HG02678 (cell line): ENCODE measurements around the gene RAB3GAP1.
"Not testable (repeated sequence)": the region's sequence is repeated elsewhere in the genome, so short reads cannot be mapped to it uniquely, and the experiment has no call there.

ENCODE experiments used
- ATAC-seq: cut with Tn5 transposase; IDR thresholded peaks from one replicate; pipeline ENCODE4 v1.9.1; 2021; ENCODE audit warnings: mild to moderate bottlenecking, moderate library complexity; ENCODE audit not compliant: unreplicated experiment

RAB3GAP1 gene

DNA sequence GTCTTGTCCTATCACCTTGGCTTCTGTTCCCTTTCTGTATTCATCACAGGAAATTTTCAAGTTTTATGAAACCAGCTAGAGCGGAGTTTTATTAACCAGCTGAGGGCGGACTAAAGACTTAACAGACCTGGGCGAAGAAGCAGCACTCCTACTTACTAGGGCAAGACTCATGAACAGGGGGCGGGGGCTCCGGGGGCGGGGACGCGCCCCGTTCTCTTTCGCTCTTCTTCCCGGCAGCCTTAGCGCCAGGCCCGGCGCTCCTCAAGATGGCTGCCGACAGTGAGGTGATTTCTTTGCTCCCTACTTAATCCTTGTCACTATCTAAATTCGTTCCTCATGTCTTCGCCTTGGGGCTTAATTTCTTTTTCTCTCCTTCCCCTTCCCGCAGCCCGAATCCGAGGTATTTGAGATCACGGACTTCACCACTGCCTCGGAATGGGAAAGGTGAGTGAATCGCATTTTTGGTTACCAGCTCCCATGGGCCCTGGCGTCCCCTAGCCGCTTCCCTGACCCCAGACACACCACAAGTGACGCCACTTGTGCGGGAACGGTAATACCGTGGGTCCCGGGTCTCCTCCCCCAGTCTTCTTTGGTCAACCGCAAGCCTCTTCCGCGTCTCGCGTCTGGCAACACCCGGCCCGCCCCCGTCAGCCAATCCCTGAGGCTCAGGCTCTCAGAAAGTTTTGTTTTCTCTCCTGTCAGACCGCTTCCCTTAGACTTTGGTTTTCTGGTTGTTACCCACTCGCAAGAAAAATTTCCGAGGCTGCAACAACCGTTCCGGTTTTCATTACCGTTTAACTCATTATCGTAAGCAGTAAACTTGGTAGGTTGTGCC lies at the start of gene RAB3GAP1:
Gene RAB3GAP1 (plus strand): TSS at position 251 of the 835 bp plus-strand sequence. CDS start 16 bp downstream, at position 267.
- ATAC-seq: peak; percentile 80

- ATAC-seq: no peak
These were observed 49.3 kb upstream of the RAB3GAP1 start for GRCh38 chr2:135002836-135003235.

DNA sequence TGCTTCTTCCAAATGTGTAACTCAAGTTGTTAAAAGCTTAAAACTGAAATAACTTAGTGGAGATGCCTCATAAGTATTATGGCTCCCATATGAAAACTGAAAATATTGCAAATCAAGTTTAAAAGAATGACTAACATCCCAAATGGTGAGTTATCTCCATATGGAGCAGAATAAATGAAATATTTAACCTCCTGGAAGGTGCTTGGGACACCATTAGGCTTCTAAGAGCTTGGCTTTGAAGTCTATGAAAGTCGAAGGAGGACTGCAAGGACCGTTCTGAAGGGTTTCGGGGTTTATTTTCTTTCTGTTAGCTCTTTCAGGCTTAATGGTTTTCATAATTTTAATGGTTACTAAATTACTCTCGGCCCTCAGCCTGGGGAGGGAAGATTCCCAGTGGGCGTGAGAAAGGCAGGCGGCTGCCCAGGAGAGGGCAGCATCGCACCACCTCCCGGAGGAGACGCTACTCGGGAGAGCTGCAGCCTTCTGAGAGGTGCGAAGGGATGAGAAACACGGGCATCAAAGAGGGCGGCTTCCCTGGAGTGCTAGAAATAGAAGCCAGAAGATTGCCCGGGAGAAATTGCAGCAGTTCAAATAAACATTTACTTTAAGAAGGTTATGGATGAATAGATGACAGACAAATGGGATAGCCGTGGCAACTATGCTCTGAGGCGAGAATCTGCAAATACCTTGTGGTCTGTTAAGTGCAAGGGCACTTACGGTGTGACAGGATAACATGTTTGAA lies 47.9 kb upstream of the RAB3GAP1 start:
- ATAC-seq: peak; percentile 93

GRCh38 chr2:135005753-135006152 lies 46.3 kb upstream of the RAB3GAP1 start:
- ATAC-seq: no peak

- no peak for ATAC-seq
These were observed 42.8 kb upstream of the RAB3GAP1 start for GRCh38 chr2:135009339-135009738.

- no peak for ATAC-seq
These were observed 41.7 kb upstream of the RAB3GAP1 start for GRCh38 chr2:135010200-135010942.

GRCh38 chr2:135011633-135012032 lies 40.5 kb upstream of the RAB3GAP1 start:
- ATAC-seq: no peak

GRCh38 chr2:135021618-135022017 lies 30.5 kb upstream of the RAB3GAP1 start:
- ATAC-seq: no peak

DNA sequence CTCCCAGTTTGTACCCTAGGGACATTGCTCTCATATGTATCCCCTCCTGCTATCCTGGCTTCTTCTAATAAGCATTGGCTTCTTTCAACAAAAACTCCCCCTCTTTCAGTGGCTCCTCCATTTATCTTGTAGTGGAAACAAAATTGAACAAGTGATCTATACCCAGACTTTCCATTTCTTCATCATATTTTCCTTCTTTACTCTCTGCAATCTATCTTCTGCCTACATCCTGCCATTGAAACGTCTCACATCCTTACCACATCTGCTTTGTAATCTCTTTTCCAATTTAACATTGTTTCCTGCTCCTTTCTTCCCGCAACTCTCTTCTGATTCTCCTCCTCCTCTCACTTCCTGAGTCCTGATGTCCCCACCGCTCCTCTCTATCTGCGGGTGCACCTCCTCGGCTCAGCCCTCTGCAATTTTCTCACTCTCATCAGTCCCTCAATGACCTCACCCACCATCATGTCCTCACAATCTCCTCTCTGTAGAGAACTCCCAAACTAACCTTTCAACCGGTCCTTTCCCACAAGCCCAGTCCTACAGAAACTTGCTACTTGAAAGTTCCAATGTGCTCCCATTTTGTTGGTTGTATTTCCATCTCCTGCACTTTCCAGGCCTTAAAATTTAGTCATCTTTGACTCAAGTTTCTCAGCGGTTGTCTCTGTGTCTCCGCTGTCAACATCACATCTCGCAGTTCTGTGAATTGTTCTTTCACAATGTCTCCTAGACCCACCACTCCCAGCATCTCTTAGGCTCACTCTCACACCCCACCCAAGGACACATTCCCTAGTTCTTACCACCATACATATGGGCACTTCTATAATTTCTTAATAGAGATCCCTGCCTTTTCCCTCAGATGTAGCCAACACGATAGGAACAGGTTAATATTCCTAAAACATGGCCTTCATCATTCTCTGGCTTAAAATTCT lies 28.9 kb upstream of the RAB3GAP1 start:
- no peak for ATAC-seq

GRCh38 chr2:135023886-135024485 lies 28.1 kb upstream of the RAB3GAP1 start:
- no peak for ATAC-seq

- ATAC-seq: no peak
These were observed 22.5 kb upstream of the RAB3GAP1 start for GRCh38 chr2:135029481-135030134.

DNA sequence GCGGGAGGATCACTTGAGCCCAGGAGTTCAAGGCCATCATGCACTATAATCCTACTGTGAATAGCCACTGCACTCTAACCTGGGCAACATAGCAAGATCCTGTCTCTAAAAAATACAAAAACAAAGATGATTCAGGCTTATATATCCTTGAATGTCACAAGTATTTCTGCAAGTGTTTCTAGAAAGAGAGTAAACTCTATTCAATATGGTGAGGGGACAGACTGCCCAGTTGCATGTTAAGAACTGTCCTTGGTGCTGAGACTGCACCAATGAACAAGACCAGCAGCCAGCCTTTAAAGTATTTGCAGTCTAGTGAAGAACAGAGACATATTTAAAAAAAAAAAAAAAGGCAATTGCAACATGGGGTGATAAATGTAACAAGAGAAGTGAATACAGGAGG lies 21.3 kb upstream of the RAB3GAP1 start:
- ATAC-seq: no peak

- ATAC-seq: not testable (repeated sequence)
These were observed 18.9 kb upstream of the RAB3GAP1 start for GRCh38 chr2:135033216-135033615.

DNA sequence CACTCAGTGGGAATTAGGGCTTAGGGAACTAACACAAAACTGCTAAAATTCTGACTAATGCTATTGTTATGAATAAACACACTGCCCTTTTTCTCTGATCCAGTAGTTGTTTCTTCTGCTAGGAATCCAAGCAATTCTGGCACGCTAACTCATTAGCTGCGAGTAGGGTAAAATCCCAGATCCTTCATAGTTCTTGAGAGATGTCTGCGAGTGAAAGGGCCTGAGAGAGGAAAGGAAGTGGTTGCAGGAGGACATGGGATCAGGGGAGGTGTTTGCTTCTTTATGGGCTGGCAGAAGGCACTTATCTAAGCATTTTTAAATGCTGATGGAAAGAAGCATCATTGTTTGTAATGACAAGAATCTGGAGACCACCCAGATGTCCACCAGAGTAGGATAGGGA lies 14.3 kb upstream of the RAB3GAP1 start:
- no peak for ATAC-seq

DNA sequence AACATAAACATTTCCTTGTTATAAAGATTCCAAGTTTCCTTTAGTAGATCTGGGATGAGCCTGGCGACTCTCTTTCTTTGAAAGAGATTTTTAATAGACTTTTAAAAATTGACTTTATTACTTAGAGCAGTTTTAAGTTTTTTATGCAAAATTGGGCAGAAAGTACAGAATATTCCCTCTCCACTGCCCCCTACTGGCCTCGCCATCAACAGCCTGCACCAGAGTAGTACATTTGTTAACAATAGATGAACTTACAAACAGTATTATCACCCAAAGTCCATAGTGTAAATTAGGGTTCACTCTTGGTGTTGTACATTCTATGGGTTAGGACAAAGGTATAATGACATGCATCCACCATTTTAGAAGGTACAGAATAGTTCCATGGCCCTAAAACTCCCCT lies 8.7 kb upstream of the RAB3GAP1 start:
- no peak for ATAC-seq

DNA sequence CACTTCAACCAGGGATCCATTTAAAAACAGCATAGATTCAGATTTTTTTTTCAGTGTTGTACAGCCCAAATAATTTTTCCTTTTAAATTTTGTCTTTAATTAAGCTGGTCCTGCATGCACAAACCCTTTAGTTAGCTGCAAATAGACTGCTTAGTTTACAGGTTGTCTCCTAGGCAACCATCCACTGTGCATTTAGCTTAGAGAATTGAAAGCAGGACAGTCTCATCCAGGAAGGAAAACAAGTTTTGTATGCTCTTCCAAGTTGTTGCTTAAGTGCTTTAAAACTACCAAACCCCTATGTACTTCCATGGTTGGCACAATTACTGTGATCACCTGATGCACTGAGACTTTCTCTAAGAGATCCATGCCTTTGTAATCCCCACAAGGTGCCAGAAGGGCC lies 4.8 kb upstream of the RAB3GAP1 start, which contains the start of gene MAP3K19:
Gene MAP3K19 (minus strand): TSS at position 148 of the 400 bp plus-strand sequence. CDS start 22,800 bp downstream, outside the sequence.
- no peak for ATAC-seq

DNA sequence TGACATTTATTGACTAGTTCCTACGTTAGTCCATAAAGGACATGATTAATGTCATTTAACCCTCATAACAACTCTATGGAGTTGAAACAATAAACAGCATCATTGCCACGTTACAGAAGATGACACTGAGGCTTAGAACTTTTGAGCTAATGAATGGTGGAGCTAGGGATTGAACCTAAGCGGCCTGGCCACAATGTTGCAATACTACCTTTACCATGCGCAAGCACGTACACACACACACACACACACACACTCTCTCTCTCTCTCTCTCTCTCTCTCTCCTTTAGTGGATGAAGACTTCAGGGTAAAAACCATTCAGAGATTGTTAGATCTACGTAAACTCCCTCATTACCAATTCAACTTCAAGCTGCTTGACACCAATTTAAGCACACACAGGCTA lies 4.0 kb upstream of the RAB3GAP1 start:
- no peak for ATAC-seq

- no peak for ATAC-seq
These were observed 2.0 kb upstream of the RAB3GAP1 start for GRCh38 chr2:135050132-135050531.

DNA sequence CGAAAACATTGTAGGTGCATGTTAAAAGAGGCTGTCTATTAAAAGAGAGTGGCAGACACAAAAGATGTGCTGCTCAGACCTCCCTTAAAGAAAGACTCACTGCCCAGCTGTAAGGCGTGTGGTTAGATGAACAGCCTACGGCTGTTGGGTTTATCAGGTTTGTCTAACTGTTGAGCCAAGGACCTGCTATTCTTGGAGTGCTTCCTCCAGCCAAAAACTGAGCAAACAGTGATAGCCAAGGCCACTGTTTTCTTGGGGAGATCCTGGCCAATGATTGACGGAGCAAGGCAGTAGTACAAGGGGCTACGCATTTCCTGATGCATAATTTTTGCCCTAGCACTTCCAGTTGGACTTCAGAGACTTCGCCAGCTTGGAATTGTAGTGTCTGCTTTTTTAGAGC lies 1.4 kb upstream of the RAB3GAP1 start:
- ATAC-seq: no peak
